Endothelial cell of umbilical vein (primary cell): ENCODE results near the gene SCTR. TPM values are rescaled to one million over a fixed set of nuclear protein-coding genes. Genes with fewer than 3 reads are reported as not detected.
A peak's percentile ranks its signal among the peaks of the same experiment; 100 is the strongest.

Source experiments
- BruUV-seq: library from RNA; stranded (reverse); fragments of 400-500 nt; replicated peaks from 2 replicates; lab custom pipeline; 2021; lab: Mats Ljungman, UMichigan
- CTCF ChIA-PET: fragments of 300-600, 350-600 bp; sonication (Branson Sonifier 250); formaldehyde crosslinking; loops from one replicate; lab custom pipeline; 2021; ENCODE audit warnings: antibody characterized with exemption, inconsistent platforms; lab: Charles Lee
- POLR2A ChIA-PET: fragments of 300-600, 350-600 bp; sonication (Branson Sonifier 250); formaldehyde crosslinking; loops from one replicate; lab custom pipeline; 2021; ENCODE audit warnings: antibody characterized with exemption, inconsistent platforms; lab: Charles Lee
- DNase-seq: peaks from one replicate; pipeline ENCODE4 v3.0.0-alpha.2; 2011; ENCODE audit warnings: low read depth, low spot score
- FAIRE-seq: peaks from 2 replicates; lab custom pipeline; 2011; peaks lifted over from hg19 to GRCh38; lab: Jason Lieb, UNC
- H2AFZ ChIP-seq: 2 replicates; pipeline ENCODE4 v1.6.0; 2012; ENCODE audit warnings: low read depth, low read length, control low read depth, inconsistent platforms
- H3K27ac ChIP-seq: 2 replicates; pipeline ENCODE4 v1.5.1; 2011; ENCODE audit warnings: low read depth, mild to moderate bottlenecking, control low read depth, low read length, moderate library complexity; ENCODE audit not compliant: insufficient read depth
- H3K27me3 ChIP-seq, 2 experiments: 2 replicates each; pipeline versions ENCODE4 v1.6.0 to v1.6.1; 2011; ENCODE audit warnings: low read length in 2 of 2, mixed read lengths in 1 of 2; ENCODE audit not compliant: control insufficient read depth in 2 of 2, insufficient read depth in 2 of 2
- H3K36me3 ChIP-seq, 2 experiments: 2 replicates in 1 of 2; 3 replicates in 1 of 2; pipeline ENCODE4 v1.5.1; 2011; ENCODE audit warnings: low read length in 2 of 2, mild to moderate bottlenecking in 1 of 2, moderate library complexity in 1 of 2; ENCODE audit not compliant: control insufficient read depth in 2 of 2, insufficient read depth in 2 of 2; ENCODE audit errors: extremely low read depth in 1 of 2
- H3K4me1 ChIP-seq: 3 replicates; pipeline ENCODE4 v1.5.1; 2011; ENCODE audit warnings: mild to moderate bottlenecking, low read length; ENCODE audit not compliant: control insufficient read depth, insufficient read depth; ENCODE audit errors: extremely low read depth
- H3K4me2 ChIP-seq: 2 replicates; pipeline ENCODE4 v1.6.1; 2011; ENCODE audit warnings: low read length, control low read depth, mixed read lengths; ENCODE audit not compliant: insufficient read depth
- H3K4me3 ChIP-seq, 3 experiments: fragments of 200-600 bp in 1 of 3; sonication (generic), shearing (Covaris generic) in 1 of 3; replicated peaks in 1 of 3; 2 replicates each; pipeline ENCODE4 v1.5.1; 2011 to 2016; ENCODE audit warnings: control low read depth in 3 of 3, low read length in 3 of 3, mild to moderate bottlenecking in 2 of 3, inconsistent platforms in 1 of 3, low read depth in 1 of 3, moderate library complexity in 1 of 3; ENCODE audit not compliant: insufficient read depth in 1 of 3
- H3K79me2 ChIP-seq: 2 replicates; pipeline ENCODE4 v1.6.0; 2012; ENCODE audit warnings: low read length, inconsistent platforms; ENCODE audit not compliant: control insufficient read depth, insufficient read depth
- H3K9ac ChIP-seq: replicated peaks from 2 replicates; pipeline ENCODE3; 2011; ENCODE audit warnings: low read length, control low read depth; ENCODE audit not compliant: insufficient read depth; ENCODE audit errors: extremely low read depth
- H3K9me1 ChIP-seq: replicated peaks from 3 replicates; pipeline ENCODE4 v1.6.0; 2011; ENCODE audit warnings: mild to moderate bottlenecking, low read length; ENCODE audit not compliant: control insufficient read depth, insufficient read depth; ENCODE audit errors: extremely low read depth
- H3K9me3 ChIP-seq: replicated peaks from 2 replicates; pipeline ENCODE4 v1.5.1; 2012; ENCODE audit warnings: low read length, inconsistent platforms; ENCODE audit not compliant: control insufficient read depth, insufficient read depth
- H4K20me1 ChIP-seq: replicated peaks from 2 replicates; pipeline ENCODE3; 2011; ENCODE audit warnings: mild to moderate bottlenecking, low read length; ENCODE audit not compliant: control insufficient read depth, insufficient read depth; ENCODE audit errors: extremely low read depth
- CTCF ChIP-seq, 2 donors: IDR thresholded peaks; 1 replicate in 1 of 2; 2 replicates in 1 of 2; pipeline ENCODE4 v1.5.1; 2011; ENCODE audit warnings: low read length in 2 of 2, mild to moderate bottlenecking in 2 of 2, moderate library complexity in 2 of 2, control low read depth in 1 of 2, inconsistent platforms in 1 of 2, low read depth in 1 of 2; ENCODE audit not compliant: insufficient read depth in 1 of 2; ENCODE audit errors: extremely low read depth in 1 of 2
- EZH2 ChIP-seq: IDR thresholded peaks from 2 replicates; pipeline ENCODE4 v1.6.1; 2012; ENCODE audit warnings: borderline replicate concordance, low read depth, mild to moderate bottlenecking, moderate library complexity, low read length, inconsistent platforms; ENCODE audit not compliant: severe bottlenecking
- FOS ChIP-seq: IDR thresholded peaks from 2 replicates; pipeline ENCODE4 v1.6.1; 2011; ENCODE audit warnings: mild to moderate bottlenecking, low read length, moderate library complexity, borderline replicate concordance; ENCODE audit not compliant: insufficient read depth
- GATA2 ChIP-seq: IDR thresholded peaks from 2 replicates; pipeline ENCODE4 v1.7.0; 2011; ENCODE audit warnings: low read depth, mild to moderate bottlenecking, moderate library complexity, mixed read lengths, low read length; ENCODE audit not compliant: insufficient read length, insufficient read depth
- JUN ChIP-seq: IDR thresholded peaks from 2 replicates; pipeline ENCODE4 v1.6.1; 2011; ENCODE audit warnings: borderline replicate concordance, low read depth; ENCODE audit not compliant: insufficient read length, insufficient read depth
- MAX ChIP-seq: IDR thresholded peaks from 2 replicates; pipeline ENCODE4 v1.6.1; 2011; ENCODE audit not compliant: insufficient read depth, insufficient read length
- POLR2A ChIP-seq: IDR thresholded peaks from 2 replicates; pipeline ENCODE4 v1.6.1; 2012; ENCODE audit warnings: low read depth, mild to moderate bottlenecking, control low read depth, low read length
- POLR2AphosphoS5 ChIP-seq: IDR thresholded peaks from 2 replicates; pipeline ENCODE4 v1.6.1; 2012; ENCODE audit warnings: low read depth, mild to moderate bottlenecking, control low read depth, low read length, moderate library complexity; ENCODE audit not compliant: insufficient read depth
- dilution Hi-C: fragments of 300-500 bp; cut with MboI; formaldehyde crosslinking; loops from one replicate; pipeline ENCODE4 v1.15.0; 2019; ENCODE audit warnings: low sequenced_read_pairs; ENCODE audit not compliant: extremely low pct_ligation_motif_present
- intact Hi-C: fragments of 100-400 bp; cut with micrococcal nuclease; formaldehyde crosslinking; loops from one replicate; pipeline ENCODE4 v1.10.0; 2022
- polyA plus RNA-seq, 4 experiments: library from polyadenylated mRNA; depleted of rRNA in 3 of 4; stranded (reverse) in 3 of 4; unstranded in 1 of 4; fragments of >200 nt; gene quantifications; 2 replicates each; pipeline versions ENCODE4 v1.2.1 to v1.2.3, GENCODE V29; 2011 to 2012; ENCODE audit warnings: missing spikeins in 1 of 4
- total RNA-seq: library from RNA; stranded (reverse); gene quantifications from 2 replicates; pipeline ENCODE4 v1.2.3, GENCODE V29; 2021

SCTR gene
- total and polyA plus RNA-seq, 2 donors (not counting 3 experiments of a cell fraction or from before 2014, with no cell fraction given): not detected

- Histone ChIP-seq H4K20me1 (no peaks in the 10 kb centered on the region), H3K27ac (no peak overlapping the region), H3K9ac (no peak overlapping the region), H3K27me3 (peaks cover 0 to 3% of the 10 kb centered on the region in 2 experiments), H3K36me3 (no peaks in the 10 kb centered on the region), H3K4me3 (no peak overlapping the region), H3K4me1 (no peaks in the 10 kb centered on the region), H3K79me2 (no peaks in the 10 kb centered on the region), H2AFZ (no peak overlapping the region), H3K9me3 (no peaks in the 10 kb centered on the region), H3K4me2 (no peak overlapping the region), H3K9me1 (no peaks in the 10 kb centered on the region)
- no peak for TF ChIP-seq POLR2AphosphoS5
- no TSS peak for BruUV-seq
- ChIA-PET CTCF (interaction anchor here (1.0 to 4.4 kb wide), 16 partner anchors 9 to 595 kb away, joined by 3 to 151 read pairs (median 8); partner anchors contain the start of genes C2orf76, DBI and TMEM37), POLR2A (no interaction called here)
- DNase-seq (no peak), FAIRE-seq (no peak)
- dilution Hi-C loops (no loop called here), intact Hi-C loops (loop anchor here (5.0 kb wide), 5 partner anchors 160 to 595 kb away; no protein-coding TSS in a partner anchor)
Measured at GRCh38 chr2:119477113-119477505, 47.2 kb downstream of the SCTR start.

- peaks cover 0 to 3% of the 10 kb centered on the region in 2 experiments for H3K27me3 ChIP-seq
- FAIRE-seq (peak; percentile 85), DNase-seq (peak; percentile 71)
- dilution Hi-C loops: no loop called here
- H2AFZ ChIP-seq: no peak overlapping the region
- no peaks in the 10 kb centered on the region for H3K79me2 ChIP-seq
- no peaks in the 10 kb centered on the region for H3K9me3 ChIP-seq
- no peaks in the 10 kb centered on the region for H3K4me1 ChIP-seq
- H3K36me3 ChIP-seq: no peaks in the 10 kb centered on the region
- POLR2A ChIA-PET: no interaction called here
- intact Hi-C loops: loop anchor here (1.0 to 5.0 kb wide), 7 partner anchors 44 to 594 kb away; no protein-coding TSS in a partner anchor
- H3K27ac ChIP-seq: no peak overlapping the region
- TF ChIP-seq CTCF (IDR thresholded peaks at IDR 0.05; ENCODE audit: extremely low read depth in 1 of 2, insufficient read depth in 1 of 2, low read depth in 1 of 2, low read length in 2 of 2) (peak; percentile 93 to 97), MAX (no peak), GATA2 (no peak), FOS (no peak), EZH2 (no peak), JUN (no peak), POLR2A (no peak)
- no peaks in the 10 kb centered on the region for H4K20me1 ChIP-seq
- no peaks in the 10 kb centered on the region for H3K9me1 ChIP-seq
- CTCF ChIA-PET: interaction anchor here (0.6 to 4.4 kb wide), 33 partner anchors 9 to 595 kb away, joined by 3 to 151 read pairs (median 5); partner anchors contain the start of genes C2orf76, DBI and TMEM37
- H3K4me2 ChIP-seq: no peak overlapping the region
- no peak overlapping the region for H3K9ac ChIP-seq
- no peak overlapping the region for H3K4me3 ChIP-seq
- no TSS peak for BruUV-seq
Measured at GRCh38 chr2:119476301-119477112, 47.8 kb downstream of the SCTR start.
